HG03378 (cell line): Measurements from ENCODE around the gene MYO1E.
A peak's percentile ranks its signal among the peaks of the same experiment; 100 is the strongest.

Source experiments
- ATAC-seq: cut with Tn5 transposase; IDR thresholded peaks from one replicate; pipeline ENCODE4 v1.9.1; 2021; ENCODE audit warnings: mild to moderate bottlenecking, moderate library complexity; ENCODE audit not compliant: unreplicated experiment

Gene MYO1E

GRCh38 chr15:59321000-59321689, 51.5 kb downstream of the MYO1E start:
- ATAC-seq, result no peak

- no peak for ATAC-seq
Measured at GRCh38 chr15:59317211-59317610, 55.5 kb downstream of the MYO1E start.

- no peak for ATAC-seq
Measured at GRCh38 chr15:59315914-59316451, 56.7 kb downstream of the MYO1E start.

DNA sequence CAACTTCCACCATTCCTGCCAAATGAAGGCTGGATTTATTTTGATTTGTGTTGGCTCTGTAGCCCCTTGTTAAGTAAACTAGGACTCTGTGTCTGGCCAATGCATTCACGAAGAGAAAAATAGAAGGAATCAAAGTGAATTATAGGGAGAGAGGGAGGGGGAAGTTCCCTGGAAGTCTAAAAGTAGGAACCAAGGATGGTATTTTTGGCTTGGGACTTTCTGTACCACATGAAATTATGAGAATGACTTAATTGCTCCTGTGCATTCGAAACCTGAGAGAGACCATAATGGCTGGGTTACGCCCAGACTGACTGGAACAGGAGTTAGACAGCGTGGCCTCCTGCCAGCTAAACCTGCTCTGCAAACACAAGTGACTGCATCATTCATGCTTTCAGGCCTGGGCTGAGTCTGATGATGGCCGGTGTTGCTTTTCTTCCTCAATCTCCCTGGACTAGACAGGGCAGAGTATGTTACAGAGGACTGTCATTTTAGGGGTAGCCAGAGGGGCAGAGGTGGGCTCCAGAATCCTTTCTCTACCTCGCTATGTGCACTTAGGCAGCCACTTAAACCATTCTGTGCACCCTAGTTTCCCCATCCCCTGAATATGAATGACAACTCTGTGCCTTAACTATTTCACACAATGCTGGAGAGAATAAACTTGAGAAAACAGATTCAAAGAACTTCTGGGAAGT, 58.9 kb downstream of the MYO1E start:
- ATAC-seq, result peak; percentile 63

DNA sequence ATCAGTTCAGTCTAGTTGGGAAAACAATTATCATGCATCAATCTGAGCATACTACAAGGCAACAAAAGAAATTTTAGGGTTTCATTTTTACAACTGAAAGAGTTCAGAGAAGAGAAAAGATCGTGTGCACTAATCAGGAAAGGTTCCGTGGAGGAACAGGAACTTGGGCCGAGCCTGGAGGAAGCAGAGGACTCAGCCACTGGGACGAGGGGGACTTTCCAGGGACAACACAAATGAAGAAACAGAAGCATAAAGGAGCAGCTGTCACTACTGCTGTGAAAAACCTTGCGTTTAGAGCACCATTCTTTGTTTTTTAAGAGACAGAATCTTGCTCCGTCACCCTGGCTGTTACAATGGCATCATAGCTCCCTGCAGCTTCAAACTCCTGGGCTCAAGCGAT, 60.5 kb downstream of the MYO1E start:
- ATAC-seq, result no peak

DNA sequence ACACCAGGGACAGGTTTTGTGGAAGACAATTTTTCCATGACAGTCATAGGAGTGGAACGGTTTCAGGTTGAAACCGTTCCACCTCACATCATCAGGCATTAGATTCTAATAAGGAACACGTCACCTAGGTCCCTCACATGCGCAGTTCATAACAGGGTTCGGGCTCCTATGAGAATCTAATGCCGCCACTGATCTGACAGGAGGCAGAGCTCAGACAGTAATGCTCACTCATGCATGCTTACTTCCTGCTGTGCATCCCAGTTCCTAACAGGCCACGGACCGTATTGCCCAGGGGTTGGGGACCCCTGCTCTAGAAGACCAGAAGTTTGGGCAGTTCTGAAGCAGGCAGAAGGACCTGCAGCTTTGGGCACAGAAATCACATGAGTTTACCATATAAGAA, 61.5 kb downstream of the MYO1E start:
- no peak for ATAC-seq

GRCh38 chr15:59309405-59309804, 63.3 kb downstream of the MYO1E start:
- no peak for ATAC-seq

GRCh38 chr15:59307165-59307537, 65.5 kb downstream of the MYO1E start:
- no peak for ATAC-seq

DNA sequence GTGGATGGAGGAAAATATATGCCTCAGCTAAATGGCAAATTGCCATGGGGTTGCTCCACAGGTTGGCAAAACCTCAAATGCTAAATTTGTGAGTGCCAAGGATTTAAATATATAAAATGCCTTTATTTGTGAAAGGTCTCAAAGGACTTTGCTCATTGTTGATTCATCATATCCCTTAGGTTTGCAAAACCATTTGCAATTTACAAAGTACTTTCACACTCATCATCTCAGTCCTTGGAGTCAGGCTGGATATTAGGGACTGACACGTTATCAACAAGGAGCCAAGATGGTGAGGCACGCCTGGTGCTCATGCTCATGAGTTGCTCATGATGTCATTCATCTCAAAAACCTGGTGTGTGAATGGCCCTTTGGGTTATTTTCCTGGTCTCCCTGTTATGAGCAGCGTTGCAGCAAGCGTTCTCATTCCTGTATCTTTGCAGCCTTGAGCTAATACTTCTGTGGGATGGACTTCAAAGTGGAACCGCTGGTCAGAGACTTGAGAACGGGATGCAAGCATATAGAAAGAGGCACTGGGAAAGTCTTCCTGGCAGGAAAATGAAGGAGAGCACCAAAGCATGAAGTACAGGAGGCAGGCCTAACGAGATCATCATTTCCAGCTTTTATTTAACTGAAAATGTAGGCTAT, 66.0 kb downstream of the MYO1E start:
- ATAC-seq, result no peak

DNA sequence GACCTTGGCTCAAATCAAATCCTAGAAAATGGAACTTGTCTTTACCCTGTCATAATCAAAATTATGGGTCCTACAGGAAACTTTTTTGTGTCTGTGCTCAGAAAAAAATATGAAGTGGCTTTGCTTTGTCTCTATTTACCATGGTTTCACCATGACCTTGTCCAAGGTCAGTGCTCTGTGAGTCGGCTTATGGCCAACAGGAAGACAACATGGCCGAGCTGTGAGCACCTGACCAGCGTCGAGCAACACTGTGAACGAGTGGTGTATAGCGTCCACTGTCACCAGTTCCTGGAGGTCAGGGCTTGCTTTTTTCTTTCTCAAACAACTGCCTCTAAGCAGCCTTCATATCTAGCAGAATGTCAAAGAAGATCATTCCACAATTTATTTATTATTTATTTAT, 67.9 kb downstream of the MYO1E start:
- ATAC-seq, result no peak

DNA sequence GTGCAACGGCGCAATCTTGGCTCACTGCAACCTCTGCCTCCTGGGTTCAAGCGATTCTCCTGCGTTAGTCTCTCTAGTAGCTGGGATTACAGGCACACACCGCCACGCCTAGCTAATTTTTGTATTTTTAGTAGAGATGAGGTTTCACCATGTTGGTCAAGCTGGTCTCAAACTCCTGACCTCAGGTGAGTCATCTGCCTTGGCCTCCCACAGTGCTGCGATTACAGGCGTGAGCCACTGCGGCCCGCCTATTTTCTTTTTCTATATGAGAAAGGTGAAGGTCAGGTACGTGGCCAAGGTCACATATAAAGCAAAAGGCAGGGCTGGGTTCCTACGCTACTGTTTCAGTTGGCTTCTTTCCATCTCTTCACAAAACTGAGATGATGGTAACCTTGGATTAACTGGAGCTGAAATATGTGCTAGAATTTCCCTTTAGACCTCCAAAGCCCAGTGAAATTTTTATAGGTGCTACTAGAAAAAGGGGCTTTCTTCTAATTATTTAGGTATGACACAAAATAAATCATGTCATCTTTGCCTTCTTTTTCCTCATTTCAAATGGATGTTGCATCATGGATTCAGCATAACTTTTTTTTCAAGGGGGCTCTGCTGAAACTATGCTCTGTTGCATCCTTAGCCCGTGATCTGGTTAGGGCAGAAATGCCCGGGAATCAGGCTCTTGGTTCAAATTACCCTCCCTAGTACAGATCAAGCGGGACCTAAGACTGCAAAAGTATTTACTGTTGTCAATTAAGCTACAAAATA, 68.5 kb downstream of the MYO1E start:
- ATAC-seq, result no peak

DNA sequence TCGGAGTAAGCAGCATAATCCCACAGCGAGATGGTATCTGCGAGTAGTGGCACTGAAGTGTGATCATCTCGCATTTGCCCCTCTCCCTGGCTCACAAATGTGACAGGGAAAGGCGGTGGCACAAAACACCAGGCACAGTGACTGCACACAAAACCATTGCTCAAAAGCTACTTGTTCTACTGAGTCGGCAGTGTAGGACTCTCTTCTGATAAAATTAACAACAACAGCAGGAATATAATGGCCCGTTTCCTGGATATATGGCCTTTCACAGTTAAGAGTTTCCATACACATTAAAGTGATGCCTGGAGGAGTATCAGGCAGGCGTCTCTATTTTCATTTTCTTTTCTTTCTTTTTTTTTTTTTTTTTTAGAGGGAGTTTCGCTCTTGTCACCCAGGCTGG, 69.0 kb downstream of the MYO1E start:
- ATAC-seq, result no peak

- no peak for ATAC-seq
Measured at GRCh38 chr15:59303136-59303535, 69.5 kb downstream of the MYO1E start.

- no peak for ATAC-seq
Measured at GRCh38 chr15:59301527-59301926, 71.1 kb downstream of the MYO1E start.

DNA sequence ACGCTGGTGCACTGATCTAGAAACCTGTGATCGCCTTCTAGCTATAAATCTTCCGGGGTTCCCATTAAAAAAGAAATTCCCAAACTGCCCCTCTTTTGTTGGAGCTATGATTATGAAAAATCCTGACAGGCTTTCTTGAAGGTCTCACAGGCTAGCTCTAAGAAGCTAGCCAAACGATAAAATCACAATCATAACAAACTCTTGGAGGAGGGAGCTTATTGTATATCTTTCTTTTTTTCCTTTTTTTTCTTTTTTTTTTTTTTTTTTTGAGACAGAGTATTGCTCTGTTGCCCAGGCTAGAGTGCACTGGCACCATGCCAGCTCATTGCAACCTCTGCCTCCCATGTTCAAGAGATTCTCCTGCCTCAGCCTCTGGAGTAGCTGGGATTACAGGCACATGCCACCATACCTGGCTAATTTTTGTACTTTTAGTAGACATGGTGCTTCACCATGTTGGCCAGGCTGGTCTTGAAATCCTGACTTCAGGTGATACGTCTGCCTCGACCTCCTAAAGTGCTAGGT, 72.0 kb downstream of the MYO1E start:
- no peak for ATAC-seq

- peak; percentile 48 for ATAC-seq
Measured at GRCh38 chr15:59299929-59300617, 72.6 kb downstream of the MYO1E start.

DNA sequence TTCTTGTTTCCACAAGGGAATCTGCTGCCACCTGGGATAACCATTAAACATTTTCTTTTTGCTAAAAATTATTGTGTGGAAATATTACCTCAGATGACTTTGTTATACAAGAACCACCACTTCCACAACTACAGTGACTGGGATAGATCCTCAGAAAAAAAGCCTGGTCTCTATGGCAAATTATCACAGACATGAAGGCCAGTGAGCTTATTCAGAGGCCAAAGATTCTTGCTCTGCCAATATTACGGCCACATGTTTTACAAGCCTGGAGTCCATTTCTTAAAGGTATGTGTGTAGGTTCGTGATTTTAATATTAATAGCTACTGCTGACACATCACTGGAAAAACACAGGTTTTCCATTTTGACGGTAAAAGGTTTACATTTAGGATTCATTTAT, 73.8 kb downstream of the MYO1E start:
- ATAC-seq, result no peak

DNA sequence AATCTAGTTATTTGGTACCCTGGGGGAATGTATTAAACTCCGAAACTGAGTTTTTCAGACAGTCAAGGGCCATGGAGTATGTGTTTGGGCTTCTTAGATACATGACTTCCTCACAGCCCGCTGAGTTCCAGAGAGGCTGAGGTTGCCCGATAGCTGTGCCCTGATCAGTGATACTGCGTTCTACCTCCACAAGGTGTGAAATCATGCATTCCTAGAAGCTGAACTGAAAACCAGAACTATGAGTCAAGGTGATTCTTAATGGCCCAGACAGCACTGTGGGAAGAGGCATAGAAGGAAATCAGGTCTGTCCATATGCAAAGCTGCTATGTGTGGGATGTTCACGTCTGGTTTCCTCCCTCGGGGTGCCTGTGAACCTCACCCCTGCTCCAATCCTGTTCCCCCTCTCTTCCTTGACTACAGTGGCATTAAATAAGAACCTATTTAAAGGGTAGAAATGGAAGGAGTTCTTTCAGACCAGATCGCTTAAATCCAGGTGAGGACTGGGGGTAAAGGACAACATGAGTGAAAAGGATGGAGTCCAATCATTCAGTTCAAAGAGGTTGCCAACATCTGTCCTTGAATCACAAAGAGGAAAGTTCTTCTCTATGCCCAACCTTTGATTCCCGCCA, 74.3 kb downstream of the MYO1E start:
- peak; percentile 82 for ATAC-seq

- no peak for ATAC-seq
Measured at GRCh38 chr15:59296181-59296617, 76.5 kb downstream of the MYO1E start.
